ENCODE results near the gene MEIS1. TPM values are rescaled to one million over a fixed set of nuclear protein-coding genes. Genes with fewer than 3 reads are reported as not detected.

Gene MEIS1
- total RNA-seq, 1 donor: 107 TPM

DNA sequence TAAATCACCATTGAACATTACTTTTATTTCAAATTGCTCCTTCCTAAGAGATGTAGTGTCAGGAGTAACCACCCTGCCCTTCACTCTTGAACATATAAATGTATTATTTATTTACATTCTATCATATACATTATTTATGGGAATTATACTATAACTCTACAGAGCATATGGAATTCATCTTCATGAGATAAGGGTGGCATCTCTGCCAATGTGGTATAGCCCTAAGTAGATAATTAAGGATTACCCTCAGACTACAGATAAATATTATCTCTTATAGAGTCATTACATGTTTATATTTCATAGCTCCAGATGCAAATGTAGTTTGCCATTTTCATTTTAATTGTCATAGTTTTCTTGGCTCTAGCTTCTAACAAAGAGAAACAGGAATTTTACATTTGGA lies 17.3 kb downstream of the MEIS1 start:
- no peak for DNase-seq (ENCODE audit: low read depth)
- H3K4me3 ChIP-seq (ENCODE audit: low read depth, low read length): no peak overlapping the region
- TF ChIP-seq, protein P1, sequence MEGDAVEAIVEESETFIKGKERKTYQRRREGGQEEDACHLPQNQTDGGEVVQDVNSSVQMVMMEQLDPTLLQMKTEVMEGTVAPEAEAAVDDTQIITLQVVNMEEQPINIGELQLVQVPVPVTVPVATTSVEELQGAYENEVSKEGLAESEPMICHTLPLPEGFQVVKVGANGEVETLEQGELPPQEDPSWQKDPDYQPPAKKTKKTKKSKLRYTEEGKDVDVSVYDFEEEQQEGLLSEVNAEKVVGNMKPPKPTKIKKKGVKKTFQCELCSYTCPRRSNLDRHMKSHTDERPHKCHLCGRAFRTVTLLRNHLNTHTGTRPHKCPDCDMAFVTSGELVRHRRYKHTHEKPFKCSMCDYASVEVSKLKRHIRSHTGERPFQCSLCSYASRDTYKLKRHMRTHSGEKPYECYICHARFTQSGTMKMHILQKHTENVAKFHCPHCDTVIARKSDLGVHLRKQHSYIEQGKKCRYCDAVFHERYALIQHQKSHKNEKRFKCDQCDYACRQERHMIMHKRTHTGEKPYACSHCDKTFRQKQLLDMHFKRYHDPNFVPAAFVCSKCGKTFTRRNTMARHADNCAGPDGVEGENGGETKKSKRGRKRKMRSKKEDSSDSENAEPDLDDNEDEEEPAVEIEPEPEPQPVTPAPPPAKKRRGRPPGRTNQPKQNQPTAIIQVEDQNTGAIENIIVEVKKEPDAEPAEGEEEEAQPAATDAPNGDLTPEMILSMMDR (IDR thresholded peaks at IDR 0.05; ENCODE audit: insufficient read depth, low read depth, low read length): no peak

DNA sequence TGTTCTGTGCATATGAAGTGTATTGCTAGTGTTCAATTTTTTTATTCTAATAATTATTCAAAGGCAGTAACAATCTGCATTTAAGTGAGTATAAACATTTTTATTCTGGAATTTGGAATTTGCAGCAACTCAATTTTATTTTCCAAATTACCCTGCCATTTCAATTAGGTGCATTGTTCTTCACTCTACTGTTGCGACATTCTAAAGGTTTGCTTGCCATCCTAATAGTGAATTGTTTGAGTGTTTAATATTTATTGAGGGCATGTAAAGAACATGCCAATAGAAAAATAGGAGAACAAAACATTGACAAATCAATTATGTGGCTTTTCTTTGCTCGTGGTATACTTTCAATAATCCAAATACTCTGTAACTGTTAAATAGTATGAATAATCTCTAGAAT lies 18.0 kb downstream of the MEIS1 start:
- no peak overlapping the region for H3K4me3 ChIP-seq (ENCODE audit: low read depth, low read length)
- DNase-seq (ENCODE audit: low read depth): no peak
- TF ChIP-seq, protein P1 (IDR thresholded peaks at IDR 0.05; ENCODE audit: insufficient read depth, low read depth, low read length): no peak

DNA sequence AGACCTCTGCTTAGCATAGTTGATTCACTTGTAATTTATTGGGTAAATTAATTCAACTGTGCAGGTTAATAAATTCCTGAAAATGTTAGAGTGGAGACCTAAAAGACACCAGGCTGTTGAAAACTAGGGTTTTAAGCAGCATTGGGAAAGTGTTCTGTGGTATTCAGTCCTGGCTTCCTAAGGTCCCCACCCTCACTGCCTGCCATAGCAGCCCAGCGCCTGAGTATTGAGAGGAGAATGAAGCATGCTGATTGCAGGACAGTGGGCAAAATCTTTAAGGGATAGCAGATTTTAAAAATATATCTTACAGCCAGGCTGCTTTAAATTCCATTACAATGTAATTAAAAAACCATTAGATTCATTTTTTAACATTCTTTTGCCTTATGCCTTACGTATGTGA lies 20.6 kb downstream of the MEIS1 start:
- TF ChIP-seq, protein P1 (IDR thresholded peaks at IDR 0.05; ENCODE audit: insufficient read depth, low read depth, low read length): no peak
- no peak overlapping the region for H3K4me3 ChIP-seq (ENCODE audit: low read depth, low read length)
- DNase-seq (ENCODE audit: low read depth): no peak

DNA sequence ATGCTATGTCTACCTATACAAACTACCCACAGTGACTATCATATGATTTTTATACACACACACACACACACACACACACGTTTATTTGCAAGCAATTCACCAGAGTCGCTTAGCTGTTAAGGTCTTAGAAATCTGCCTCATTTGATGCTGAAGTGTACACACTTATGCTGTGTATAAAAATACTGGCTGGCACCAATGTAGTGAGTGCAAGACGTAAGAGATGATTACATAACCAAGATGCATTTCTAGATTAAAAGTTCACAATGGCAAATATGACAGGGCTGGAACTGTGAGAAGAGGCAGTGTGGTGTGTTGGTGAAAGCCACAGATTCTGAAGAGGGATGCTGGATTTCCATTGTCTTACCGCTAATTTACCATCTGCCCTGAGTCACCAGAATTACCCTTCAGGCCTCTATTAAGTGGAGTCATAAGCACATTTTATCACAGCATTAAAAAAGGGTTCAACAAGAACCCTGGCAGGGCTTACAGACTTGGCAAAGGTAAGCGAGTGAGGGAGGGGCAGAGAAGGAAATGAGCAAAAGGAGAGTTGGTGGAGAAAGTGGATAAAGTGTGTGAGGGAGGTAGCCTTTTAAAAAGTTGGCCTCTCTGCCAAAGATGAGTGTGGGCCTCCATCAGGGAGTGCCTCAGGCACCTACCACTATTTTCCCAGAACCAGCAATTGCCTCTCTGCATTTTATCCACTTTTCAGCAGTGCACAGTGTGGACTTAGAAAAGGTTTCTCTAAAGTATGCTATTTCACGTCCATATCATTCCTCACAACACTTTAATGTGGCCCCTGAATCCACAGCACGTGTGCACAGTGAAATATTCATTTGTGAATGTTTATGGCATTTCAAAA lies 21.5 kb downstream of the MEIS1 start:
- no peak overlapping the region for H3K4me3 ChIP-seq (ENCODE audit: low read depth, low read length)
- no peak for DNase-seq (ENCODE audit: low read depth)
- TF ChIP-seq, protein P1 (IDR thresholded peaks at IDR 0.05; ENCODE audit: insufficient read depth, low read depth, low read length): no peak

DNA sequence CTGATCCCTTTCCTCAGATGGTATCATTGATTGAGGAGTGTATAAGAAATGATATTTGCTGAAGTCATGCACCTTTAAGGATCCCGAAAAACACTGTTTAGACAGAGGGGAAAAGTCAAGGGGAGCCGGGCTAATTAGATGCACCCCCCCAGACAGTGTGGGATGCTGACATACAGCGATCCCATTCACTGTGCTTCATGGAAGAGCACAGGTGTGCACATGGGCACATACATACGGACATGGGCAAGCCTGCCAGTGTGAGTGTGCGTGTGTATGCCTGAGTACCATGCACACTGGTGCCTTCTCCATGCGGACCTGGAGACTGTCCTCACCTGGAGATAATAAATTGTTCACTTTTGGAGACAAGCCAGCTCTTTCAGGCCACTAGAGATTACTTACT lies 22.6 kb downstream of the MEIS1 start:
- TF ChIP-seq, protein P1 (IDR thresholded peaks at IDR 0.05; ENCODE audit: insufficient read depth, low read depth, low read length): no peak
- DNase-seq (ENCODE audit: low read depth): no peak
- no peak overlapping the region for H3K4me3 ChIP-seq (ENCODE audit: low read depth, low read length)

DNA sequence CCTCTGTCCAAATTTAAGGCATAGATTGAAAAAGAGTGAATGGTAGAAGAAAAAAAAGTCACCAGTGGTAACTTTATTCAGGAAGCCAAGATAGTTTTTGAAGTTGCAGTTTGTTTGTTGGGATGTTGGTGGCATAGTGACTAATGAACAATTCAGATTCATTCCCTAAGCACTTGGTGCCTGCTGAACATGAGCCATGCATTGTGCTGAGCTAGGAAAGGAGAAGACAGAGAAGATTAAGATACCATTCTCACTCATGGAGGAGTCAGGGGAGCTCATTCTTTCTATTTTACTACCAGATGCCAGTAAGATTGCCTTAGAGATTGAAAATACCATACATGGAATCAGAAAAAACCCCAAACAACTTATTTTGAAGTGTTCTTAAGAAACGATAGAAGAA lies 25.1 kb downstream of the MEIS1 start:
- no peak for DNase-seq (ENCODE audit: low read depth)
- TF ChIP-seq, protein P1 (IDR thresholded peaks at IDR 0.05; ENCODE audit: insufficient read depth, low read depth, low read length): no peak

More for the DNA sequence above, 25.1 kb downstream of the MEIS1 start:
- no peak overlapping the region for H3K4me3 ChIP-seq (ENCODE audit: low read depth, low read length)

Data from fibroblast of villous mesenchyme (primary cell).